ENCODE results near the gene SENP2.

DNA sequence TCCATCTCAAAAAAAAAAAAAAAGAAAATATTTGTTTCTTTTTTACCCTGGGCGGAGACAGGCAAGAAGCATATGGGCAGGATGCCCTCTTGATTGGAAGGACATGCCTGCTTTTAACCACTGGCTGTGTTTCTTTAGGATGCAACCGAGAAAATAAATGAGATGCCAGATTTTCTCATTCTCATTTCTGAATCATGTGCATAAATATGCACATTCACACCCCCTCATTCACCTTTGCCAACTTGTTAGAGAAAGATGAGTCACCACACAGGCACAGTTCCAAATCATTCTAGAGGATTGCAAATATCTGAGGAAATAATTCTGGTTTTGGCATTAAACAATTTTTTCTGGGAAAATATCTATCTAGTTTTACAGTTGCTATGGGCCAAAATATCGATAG is 37.0 kb upstream of the SENP2 start:
- TF ChIP-seq, protein P1, sequence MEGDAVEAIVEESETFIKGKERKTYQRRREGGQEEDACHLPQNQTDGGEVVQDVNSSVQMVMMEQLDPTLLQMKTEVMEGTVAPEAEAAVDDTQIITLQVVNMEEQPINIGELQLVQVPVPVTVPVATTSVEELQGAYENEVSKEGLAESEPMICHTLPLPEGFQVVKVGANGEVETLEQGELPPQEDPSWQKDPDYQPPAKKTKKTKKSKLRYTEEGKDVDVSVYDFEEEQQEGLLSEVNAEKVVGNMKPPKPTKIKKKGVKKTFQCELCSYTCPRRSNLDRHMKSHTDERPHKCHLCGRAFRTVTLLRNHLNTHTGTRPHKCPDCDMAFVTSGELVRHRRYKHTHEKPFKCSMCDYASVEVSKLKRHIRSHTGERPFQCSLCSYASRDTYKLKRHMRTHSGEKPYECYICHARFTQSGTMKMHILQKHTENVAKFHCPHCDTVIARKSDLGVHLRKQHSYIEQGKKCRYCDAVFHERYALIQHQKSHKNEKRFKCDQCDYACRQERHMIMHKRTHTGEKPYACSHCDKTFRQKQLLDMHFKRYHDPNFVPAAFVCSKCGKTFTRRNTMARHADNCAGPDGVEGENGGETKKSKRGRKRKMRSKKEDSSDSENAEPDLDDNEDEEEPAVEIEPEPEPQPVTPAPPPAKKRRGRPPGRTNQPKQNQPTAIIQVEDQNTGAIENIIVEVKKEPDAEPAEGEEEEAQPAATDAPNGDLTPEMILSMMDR (IDR thresholded peaks at IDR 0.05): no peak
- TF ChIP-seq EP300 (IDR thresholded peaks at IDR 0.05): peak in 1 of 2 donors; percentile 61

All from tibial nerve (tissue), 4 donors.